Adrenal gland (tissue), 12 donors: ENCODE data around the gene CST6. TPM values are rescaled to one million over a fixed set of nuclear protein-coding genes. Genes with fewer than 3 reads are reported as not detected.

Experiments used
- DNase-seq, 7 donors: peaks; one replicate each; pipeline ENCODE4 v3.0.0-alpha.2; 2019 to 2020
- H3K27ac ChIP-seq, 5 donors: fragments of 200-600 bp; sonication (generic) in 4 of 5; 1 replicate in 3 of 5; 2 replicates in 2 of 5; pipeline versions ENCODE4 v1.5.1 to v1.8.0; 2016 to 2020; ENCODE audit warnings: mild to moderate bottlenecking in 1 of 5
- H3K27me3 ChIP-seq: fragments of 200-600 bp; 2 replicates; pipeline ENCODE4 v1.8.0; 2021
- H3K36me3 ChIP-seq, 2 donors: fragments of 200-600 bp; replicated peaks in 1 of 2; 1 replicate in 1 of 2; 2 replicates in 1 of 2; pipeline versions ENCODE4 v1.5.1 to v1.8.0; 2018 to 2022
- H3K4me1 ChIP-seq, 2 donors: fragments of 200-600 bp; replicated peaks in 1 of 2; 1 replicate in 1 of 2; 2 replicates in 1 of 2; pipeline versions ENCODE4 v1.5.1 to v1.8.0; 2018 to 2021
- H3K4me3 ChIP-seq, 4 donors: fragments of 200-600 bp; sonication (generic) in 3 of 4; one replicate each; pipeline ENCODE4 v1.5.1; 2016 to 2018
- H3K9me3 ChIP-seq, 3 donors: fragments of 200-600 bp; sonication (generic) in 1 of 3; replicated peaks in 1 of 3; 1 replicate in 2 of 3; 2 replicates in 1 of 3; pipeline versions ENCODE4 v1.5.1 to v1.8.0; 2016 to 2021
- CTCF ChIP-seq, 6 experiments: fragments of 450-650 bp in 4 of 6; fragments of 200-600 bp in 2 of 6; sonication (generic) in 1 of 6; IDR thresholded peaks; 1 replicate in 5 of 6; 2 replicates in 1 of 6; pipeline versions ENCODE4 v1.5.1 to v1.8.0; 2016 to 2021; ENCODE audit warnings: antibody characterized with exemption in 6 of 6, mild to moderate bottlenecking in 2 of 6, moderate library complexity in 1 of 6
- POLR2A ChIP-seq, 2 donors: fragments of 450-650 bp; IDR thresholded peaks; one replicate each; pipeline ENCODE4 v1.6.1; 2017; ENCODE audit warnings: antibody characterized with exemption in 2 of 2, mild to moderate bottlenecking in 2 of 2, moderate library complexity in 1 of 2
- WGBS, 4 donors: extraction: QIAGEN DNeasy Blood & Tissue Kit in 2 of 4; methylation state at CpG; one replicate each; pipeline versions ENCODE4 v1.1.5 to v1.1.7; 2013 to 2017; 5-methylcytosine and 5-hydroxymethylcytosine counted together
- intact Hi-C, 2 donors: fragments of 100-400 bp; cut with DNase I; formaldehyde crosslinking; loops; one replicate each; pipeline versions ENCODE4 v1.14.1 to v1.15.0; 2022 to 2023
- polyA plus RNA-seq, 3 donors: library from polyadenylated mRNA; stranded (reverse); fragments of 200-250 nt in 2 of 3; fragments of 350-450 nt in 1 of 3; fragmentation: Illumina TruSeq in 1 of 3; extraction: RNeasy Lipid Tissue Mini Kit (QIAGEN cat#74804) in 1 of 3; gene quantifications; one replicate each; pipeline ENCODE4 v1.2.3, GENCODE V29; 2013 to 2014
- total RNA-seq, 9 donors: library from RNA; depleted of rRNA in 4 of 9; stranded (reverse); fragments of >200 nt in 4 of 9; fragments of 120-200 nt in 1 of 9; fragmentation: NEBNext Ultra II Directional in 1 of 9; extraction: Animal tissue kit (Norgen Biotek cat#: 25700) in 1 of 9; gene quantifications; one replicate each; pipeline versions ENCODE4 v1.1.0 to v1.2.4, GENCODE V29; 2013 to 2023
- donor health status: healthy with polysubstance abuse.
- donor health status: Bipolar disorder and iron deficiency.
- donor health status: DM: yes; HTN: yes; CAD: no.
- donor health status: DM: no; HTN: no; CAD: no.
- donor health status: DM: no; HTN: no; CAD: no.
- donor health status: DM: yes; HTN: yes; CAD: no.

Gene CST6
- total and polyA plus RNA-seq, 12 donors: 0.24 to 0.55 TPM; not detected in 10

GRCh38 chr11:66014804-66015453, 3.1 kb downstream of the CST6 start:
- Histone ChIP-seq H3K4me1 (peaks cover 0 to 8% of the 10 kb centered on the region in 2 donors), H3K9me3 (no peaks in the 10 kb centered on the region), H3K36me3 (no peaks in the 10 kb centered on the region), H3K4me3 (no peak overlapping the region), H3K27ac (no peak overlapping the region), H3K27me3 (peaks cover 11% of the 10 kb centered on the region)
- intact Hi-C loops: no loop called here
- WGBS, 4 donors: 78 to 92% (median 87%) methylated on average over 2 to 6 of the region's 6 CpGs
- no peak for TF ChIP-seq POLR2A (IDR thresholded peaks at IDR 0.05)
- no peak for TF ChIP-seq CTCF (IDR thresholded peaks at IDR 0.05)
- DNase-seq: no peak

GRCh38 chr11:66015454-66015881, 3.7 kb downstream of the CST6 start:
- Histone ChIP-seq H3K4me3 (no peak overlapping the region), H3K4me1 (peaks cover 0 to 8% of the 10 kb centered on the region in 2 donors), H3K9me3 (no peaks in the 10 kb centered on the region), H3K36me3 (no peaks in the 10 kb centered on the region), H3K27me3 (peaks cover 11% of the 10 kb centered on the region), H3K27ac (peak overlapping the region in 1 of 5 donors; percentile 40)
- no peak for TF ChIP-seq CTCF (IDR thresholded peaks at IDR 0.05)
- no peak for TF ChIP-seq POLR2A (IDR thresholded peaks at IDR 0.05)
- WGBS, 4 donors: 67 to 95% (median 87%) methylated on average over 1 to 7 of the region's 7 CpGs
- intact Hi-C loops: no loop called here
- no peak for DNase-seq

GRCh38 chr11:66015936-66016792, 4.4 kb downstream of the CST6 start:
- Histone ChIP-seq H3K36me3 (no peaks in the 10 kb centered on the region), H3K4me1 (peaks cover 4 to 10% of the 10 kb centered on the region in 2 donors), H3K27me3 (peaks cover 11% of the 10 kb centered on the region), H3K9me3 (no peaks in the 10 kb centered on the region), H3K4me3 (no peak overlapping the region), H3K27ac (peak overlapping the region in 1 of 5 donors; percentile 40)
- WGBS, 4 donors: 88 to 91% (median 89%) methylated on average over 12 to 18 of the region's 18 CpGs
- intact Hi-C loops: no loop called here
- DNase-seq: no peak
- no peak for TF ChIP-seq POLR2A (IDR thresholded peaks at IDR 0.05)

GRCh38 chr11:66016793-66017177, 5.0 kb downstream of the CST6 start:
- no peak overlapping the region for H3K27ac ChIP-seq
- H3K4me3 ChIP-seq: no peak overlapping the region
- H3K36me3 ChIP-seq: no peaks in the 10 kb centered on the region
- peaks cover 6% of the 10 kb centered on the region for H3K27me3 ChIP-seq
- DNase-seq: no peak
- H3K9me3 ChIP-seq: no peaks in the 10 kb centered on the region
- no peak for TF ChIP-seq POLR2A (IDR thresholded peaks at IDR 0.05)
- intact Hi-C loops: no loop called here
- H3K4me1 ChIP-seq: peaks cover 7 to 10% of the 10 kb centered on the region in 2 donors
- WGBS, 4 donors: 87 to 97% (median 93%) methylated on average over 10 of the region's 10 CpGs

- peaks cover under 1% of the 10 kb centered on the region for H3K27me3 ChIP-seq
- no peaks in the 10 kb centered on the region for H3K9me3 ChIP-seq
- no peak overlapping the region for H3K27ac ChIP-seq
- intact Hi-C loops: no loop called here
- no peak overlapping the region for H3K4me3 ChIP-seq
- no peaks in the 10 kb centered on the region for H3K36me3 ChIP-seq
- DNase-seq: no peak
- 78 to 83% (median 79%) methylated on average over 3 to 4 of the region's 4 CpGs for WGBS, 4 donors
- TF ChIP-seq CTCF (IDR thresholded peaks at IDR 0.05) (no peak), POLR2A (IDR thresholded peaks at IDR 0.05) (no peak)
- H3K4me1 ChIP-seq: peaks cover 7 to 9% of the 10 kb centered on the region in 2 donors
Observed at GRCh38 chr11:66017321-66017720, 5.5 kb downstream of the CST6 start.
